HG03280 (cell line): ENCODE data around the gene PLCB4.
"Not testable (repeated sequence)": the region's sequence is repeated elsewhere in the genome, so short reads cannot be mapped to it uniquely, and the experiment has no call there.

ENCODE experiments used
- ATAC-seq: cut with Tn5 transposase; IDR thresholded peaks from one replicate; pipeline ENCODE4 v1.9.1; 2021; ENCODE audit warnings: mild to moderate bottlenecking, moderate library complexity; ENCODE audit not compliant: unreplicated experiment

The PLCB4 gene

DNA sequence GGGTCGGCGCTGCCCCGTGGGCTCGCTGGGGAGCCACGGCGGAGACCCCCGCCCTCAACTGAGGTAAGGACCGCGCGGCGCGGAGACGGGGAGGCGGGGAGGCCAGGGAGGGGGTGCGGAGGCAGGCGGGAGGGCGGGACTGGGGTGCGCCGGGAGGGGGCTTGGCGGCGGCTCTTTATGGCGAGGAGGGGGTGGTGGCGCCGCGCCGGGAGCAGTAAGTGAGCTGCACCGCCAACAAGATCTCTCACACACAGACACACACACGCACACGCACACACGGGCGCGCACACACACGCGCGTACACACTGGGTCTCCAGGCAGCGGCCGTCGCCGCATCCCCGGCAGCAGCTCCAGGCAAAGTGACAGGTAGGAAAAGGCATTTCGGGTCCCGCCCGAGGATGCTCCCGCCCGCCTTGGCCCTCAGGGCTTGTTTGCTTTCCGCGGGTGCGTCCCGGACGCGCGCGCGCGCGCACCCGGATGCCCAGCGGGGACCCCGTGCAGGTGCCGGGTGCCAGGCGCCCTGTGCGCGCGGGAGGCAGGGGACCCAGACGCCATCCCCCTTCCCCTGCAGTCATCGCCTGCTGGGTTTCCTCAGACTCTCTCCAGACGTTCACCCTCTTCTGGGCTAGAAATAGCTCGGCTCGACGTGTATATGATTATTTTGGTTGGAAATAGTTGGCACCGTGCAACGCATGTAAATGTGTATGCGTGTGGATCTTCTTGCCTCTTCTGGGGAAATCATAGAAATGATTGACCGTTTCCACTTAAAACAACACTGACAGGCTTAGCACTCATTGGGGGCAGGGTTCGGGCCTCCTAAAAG, at the start of gene PLCB4:
PLCB4 (plus strand) TSS at position 247 of the 823 bp plus-strand sequence. CDS start 238,728 bp downstream, outside the sequence.
- ATAC-seq, result no peak

DNA sequence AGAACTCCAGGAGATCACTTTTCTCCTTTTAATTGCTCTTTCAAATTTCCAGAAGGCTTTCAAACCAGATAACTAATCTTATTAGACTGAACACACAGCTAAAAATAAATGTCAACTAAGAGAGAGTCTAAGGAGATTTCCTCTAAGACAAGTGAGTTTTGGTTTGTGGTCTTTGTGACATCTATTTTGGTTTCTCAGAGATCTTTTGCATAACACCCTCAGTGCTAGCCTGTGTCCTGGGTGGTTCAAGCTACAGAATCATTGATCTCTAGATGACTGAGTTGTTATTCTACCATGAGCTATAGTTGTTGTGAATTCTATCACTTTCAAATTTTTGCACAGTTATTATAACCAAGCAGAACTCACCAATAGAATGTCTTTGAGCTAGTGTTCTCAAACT, 49.1 kb upstream of the PLCB4 start:
- no peak for ATAC-seq

DNA sequence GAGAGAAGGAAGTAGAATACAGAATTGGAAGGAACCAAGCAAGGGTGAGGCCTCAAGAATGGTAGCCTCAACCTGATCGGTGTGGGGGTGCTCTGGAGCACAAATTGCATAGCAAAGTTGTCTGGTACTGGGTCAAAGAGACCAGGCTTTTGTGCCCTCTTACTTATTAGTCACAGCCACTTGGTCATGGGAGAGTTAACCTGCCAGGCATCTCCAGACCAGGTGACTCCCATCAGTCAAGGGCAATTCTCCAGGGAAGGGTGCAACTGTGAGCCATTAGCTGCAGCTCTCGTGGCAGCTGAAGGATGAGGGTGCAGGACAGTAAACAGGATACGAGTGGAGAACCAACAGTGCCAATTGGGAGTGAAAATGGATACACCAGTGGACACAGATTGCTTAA, 47.7 kb upstream of the PLCB4 start:
- ATAC-seq, result no peak

DNA sequence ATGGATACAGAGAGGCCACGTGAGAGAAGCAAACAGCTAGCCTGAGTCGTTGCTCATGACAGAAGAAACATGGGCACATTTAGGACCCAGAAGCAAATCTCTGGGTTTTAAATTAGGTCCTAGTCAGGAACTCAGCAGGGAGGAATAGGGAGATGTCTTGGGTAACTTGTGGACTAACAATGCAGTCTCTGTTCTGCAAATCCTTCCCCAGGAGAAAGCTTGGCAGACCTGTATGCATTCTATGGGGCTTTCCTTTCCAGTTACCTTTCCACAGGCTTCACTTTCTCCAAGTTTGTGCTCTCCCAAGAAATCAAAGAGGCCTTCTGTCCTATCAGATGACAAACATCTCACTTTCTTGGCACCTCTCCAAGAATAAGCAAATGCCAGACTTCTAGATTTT, 47.2 kb upstream of the PLCB4 start:
- ATAC-seq, result no peak

DNA sequence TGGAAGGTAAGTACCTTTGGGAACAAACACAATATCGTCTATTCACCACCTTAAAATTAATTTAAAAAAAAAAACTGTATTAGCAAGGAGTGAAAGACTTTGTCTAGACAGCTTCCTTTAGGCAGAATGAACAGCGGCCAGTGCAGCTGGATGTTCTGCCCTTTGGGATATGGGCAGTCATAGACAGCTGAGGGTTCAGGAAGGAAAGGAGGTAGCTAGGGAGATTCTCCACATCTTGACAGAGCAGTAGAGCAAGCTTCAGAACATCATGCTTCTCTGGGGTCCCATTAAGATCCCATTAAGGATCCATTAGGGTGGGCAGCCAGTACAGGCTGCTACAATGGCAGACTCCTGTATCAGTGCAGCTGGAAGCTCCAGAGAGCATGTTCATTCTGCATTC, 46.5 kb upstream of the PLCB4 start:
- ATAC-seq, result no peak

DNA sequence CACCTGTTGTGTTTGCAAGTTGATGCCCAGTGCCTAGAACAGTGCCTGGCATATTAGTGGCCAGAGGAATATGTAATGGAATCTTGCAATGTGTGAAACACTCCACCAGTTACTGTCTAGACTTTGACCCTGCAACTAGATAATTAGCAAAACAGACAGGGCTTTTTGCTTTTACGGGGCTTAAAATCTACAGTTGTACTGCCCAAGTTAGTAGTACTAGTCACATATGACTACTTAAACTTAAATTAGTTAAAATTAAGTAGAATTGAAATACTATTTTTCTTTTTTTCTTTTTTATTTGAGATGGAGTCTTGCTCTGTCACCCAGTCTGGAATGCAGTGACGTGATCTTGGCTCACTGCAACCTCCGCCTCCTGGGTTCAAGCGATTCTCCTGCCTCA, 44.3 kb upstream of the PLCB4 start:
- no peak for ATAC-seq

DNA sequence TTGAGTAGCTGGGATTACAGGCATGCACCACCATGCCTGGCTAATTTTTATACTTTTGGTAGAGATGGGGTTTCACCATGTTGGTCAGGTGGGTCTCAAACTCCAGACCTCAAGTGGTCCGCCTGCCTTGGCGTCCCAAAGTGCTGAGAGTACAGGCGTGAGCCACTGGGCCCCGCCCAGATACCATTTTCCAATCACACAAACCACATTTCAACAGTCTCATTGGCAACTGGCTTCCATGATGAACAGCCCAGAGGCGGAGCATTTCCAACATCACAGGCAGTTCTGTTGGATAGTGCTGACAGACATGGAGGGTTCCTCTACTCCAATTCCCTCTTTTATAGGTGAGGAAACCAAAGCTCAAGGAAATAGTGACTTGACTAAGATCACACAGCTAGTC, 43.9 kb upstream of the PLCB4 start:
- ATAC-seq, result no peak

DNA sequence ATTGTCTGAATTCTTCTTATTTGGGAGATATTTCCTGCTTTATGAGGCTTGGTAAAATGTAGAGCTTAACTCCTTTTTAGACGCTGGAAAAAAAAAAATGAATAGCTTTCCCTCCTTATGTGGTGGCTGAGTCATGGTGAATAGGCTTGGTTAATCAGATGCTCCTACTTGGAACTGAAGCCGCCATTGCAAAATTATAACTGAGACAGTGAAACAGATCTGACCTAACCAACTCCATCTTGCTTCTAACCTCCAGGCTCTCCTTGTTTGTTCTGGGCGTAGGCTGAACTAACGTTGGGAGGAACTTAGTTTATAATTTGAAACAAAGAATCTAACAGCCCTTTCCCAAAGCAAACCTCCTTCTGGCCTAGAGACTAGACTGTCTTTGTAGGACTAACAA, 43.2 kb upstream of the PLCB4 start:
- no peak for ATAC-seq

DNA sequence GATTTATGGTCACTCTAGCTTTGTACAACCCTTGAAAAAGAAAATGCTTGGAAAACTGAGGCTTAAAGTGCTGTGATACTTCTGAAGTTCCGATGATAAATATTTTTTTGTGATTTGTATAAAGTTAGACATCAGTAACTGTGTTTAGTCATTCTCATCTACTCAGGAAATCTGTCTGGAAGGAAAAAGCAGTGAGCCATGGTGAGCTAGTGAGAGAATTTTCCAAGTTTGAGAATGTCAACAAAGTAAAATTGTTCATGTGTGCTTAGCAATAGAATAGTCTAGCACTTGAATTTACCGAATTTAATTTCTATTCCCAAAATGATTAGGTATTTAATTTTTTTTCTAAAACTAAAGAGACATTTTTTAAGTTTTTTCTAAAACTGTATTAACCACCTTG, 41.3 kb upstream of the PLCB4 start:
- ATAC-seq, result no peak

DNA sequence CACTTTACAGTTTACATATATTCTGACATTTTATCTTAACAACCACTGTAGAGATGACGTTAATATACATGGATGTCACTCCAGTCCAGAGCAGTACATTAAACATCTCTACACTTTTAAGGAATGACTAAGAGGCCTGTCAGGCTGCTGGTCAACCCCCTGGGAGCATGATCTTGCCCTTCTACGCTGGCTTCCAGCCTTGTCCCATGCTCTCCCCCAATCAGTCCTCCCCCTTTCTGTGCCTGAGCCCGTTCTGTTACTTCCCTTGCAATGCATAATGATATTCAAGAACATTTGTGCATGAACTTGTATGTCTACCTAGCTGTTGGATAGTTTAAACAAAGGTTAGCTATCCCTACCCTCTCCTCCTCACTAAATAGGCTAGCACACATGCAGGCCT, 40.5 kb upstream of the PLCB4 start:
- no peak for ATAC-seq

DNA sequence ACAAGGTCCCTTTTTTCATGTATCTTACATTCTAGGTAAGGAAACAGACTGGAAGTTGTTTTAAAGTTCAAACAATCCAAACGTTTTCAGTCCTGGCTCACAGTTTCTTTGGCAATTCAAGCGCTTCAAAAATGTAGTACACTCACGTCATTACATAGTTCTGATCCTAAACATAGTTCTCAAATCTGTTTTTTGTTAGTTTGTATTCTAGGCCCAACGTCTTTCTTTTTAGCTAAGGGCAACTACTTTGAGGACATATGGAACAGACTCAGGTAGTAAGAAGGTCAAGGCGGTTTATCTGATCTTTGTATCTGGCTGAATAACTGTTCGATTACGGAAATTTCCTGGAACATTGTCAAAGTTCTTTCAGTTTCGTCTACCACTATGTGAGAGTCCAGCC, 36.9 kb upstream of the PLCB4 start:
- no peak for ATAC-seq

DNA sequence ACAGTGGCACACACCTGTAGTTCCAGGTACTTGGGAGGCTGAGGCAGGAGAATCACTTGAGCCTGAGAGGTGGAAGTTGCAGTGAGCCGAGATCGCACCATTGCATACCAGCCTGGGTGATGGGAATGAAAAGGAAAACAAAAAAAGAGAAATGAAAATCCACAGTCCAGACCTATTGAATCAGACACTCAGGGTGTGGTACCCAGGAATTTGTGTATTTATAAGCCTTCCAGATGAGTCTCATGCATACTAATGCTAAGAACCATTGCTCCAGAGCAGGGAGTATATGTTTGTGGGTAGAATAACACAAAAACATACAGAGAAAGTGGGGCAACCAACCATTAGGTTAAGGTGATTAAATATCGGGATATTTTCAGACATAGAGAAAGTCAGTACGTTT, 36.1 kb upstream of the PLCB4 start:
- ATAC-seq, result no peak

DNA sequence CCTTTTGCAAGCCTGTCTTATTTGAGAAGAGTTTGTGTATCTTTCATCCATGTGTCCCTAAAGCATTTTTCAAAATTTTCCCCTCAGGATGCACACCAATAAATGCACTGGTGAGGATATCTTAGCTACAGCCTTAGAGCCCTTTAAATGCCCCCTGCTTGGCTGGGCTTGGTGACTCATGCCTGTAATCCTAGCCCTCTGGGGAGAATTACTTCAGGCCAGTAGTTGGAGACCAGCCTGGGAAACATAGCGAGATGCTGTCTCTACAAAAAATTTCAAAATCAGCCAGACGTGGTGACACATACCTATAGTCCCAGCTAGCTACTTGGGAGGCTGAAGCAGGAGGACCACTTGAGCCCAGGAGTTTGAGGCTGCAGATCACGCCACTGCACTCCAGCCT, 33.8 kb upstream of the PLCB4 start:
- no peak for ATAC-seq

DNA sequence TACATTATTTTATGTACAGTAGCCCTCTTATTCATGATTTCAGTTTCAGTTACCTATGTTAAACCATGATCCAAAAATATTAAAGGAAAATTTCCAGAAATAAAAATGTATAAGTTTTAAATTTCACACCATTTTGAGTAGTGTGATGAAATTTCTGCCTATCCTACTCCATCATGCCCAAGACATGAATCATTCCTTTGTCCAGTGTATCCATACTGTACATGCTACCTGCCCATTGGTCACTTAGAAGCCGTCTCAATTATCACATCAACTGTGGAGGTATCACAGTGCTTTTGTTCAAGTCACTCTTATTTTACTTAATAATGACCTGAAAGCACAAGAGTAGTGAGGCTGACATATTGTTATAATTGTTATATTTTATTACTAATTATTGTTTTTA, 32.3 kb upstream of the PLCB4 start:
- ATAC-seq, result no peak

DNA sequence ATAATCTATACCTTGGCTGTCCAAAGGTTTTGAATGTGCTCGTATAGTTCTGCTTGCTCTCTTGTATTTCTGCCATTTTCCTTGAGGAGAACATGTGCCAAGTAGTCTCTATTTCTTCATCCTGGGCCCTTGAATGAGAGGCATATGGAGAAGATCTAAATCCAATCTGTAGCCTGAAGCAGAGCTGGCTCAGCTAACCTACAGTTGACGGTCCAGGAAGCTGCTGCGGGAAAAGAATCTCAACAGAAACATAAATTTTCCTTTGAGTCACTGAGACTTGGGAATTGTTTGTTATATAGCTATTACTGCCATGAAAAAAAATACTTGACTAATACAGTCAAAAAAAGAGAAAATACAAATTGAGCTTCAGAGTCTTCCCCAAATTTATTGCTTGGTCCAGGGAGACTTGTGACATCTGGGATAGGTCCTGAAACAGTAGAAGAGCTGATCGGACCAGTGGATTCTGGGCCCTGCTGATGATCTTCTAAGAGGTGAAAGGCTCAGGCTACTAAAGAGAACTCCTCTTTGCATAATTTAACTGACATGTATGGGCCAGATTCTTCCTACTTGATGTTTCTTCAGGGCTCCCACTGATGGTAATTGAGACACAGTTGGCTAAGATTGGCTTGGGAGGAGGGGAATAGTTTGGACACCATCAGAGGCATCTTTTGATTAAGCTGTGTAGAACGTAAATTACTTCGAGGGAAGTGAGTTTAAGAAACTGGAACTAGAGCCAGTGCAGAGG, 29.9 kb upstream of the PLCB4 start:
- ATAC-seq, result no peak

DNA sequence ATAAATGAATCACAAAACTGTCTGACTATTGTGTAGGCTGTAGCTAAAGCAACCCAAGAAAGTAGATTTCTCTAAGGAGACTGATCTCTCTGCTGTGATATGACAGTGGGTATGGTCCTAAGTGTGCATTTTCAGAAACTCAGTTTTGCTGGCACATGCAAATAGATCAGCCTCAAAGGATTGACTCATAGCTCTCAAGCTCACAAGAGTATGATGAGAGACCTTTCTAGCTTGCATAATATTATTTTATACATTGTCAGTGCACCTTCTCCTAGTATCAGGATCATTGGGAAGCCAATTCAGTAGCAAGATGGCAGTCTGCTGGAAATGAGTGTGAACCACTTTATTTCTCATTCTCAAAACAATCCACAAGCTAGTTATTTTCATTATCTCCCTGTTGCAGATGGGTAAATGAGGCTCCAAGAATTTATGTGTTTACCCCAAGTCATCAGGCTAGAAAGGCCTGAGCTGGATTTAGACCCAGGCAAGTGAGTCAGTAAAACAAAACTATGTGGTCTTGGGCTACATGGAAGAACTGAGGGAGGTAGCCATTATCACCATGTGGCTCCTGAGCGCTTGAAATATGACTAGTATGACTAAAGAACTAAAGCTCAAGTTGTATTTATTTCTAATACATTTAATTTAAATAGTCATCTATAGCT, 27.9 kb upstream of the PLCB4 start:
- ATAC-seq, result no peak

DNA sequence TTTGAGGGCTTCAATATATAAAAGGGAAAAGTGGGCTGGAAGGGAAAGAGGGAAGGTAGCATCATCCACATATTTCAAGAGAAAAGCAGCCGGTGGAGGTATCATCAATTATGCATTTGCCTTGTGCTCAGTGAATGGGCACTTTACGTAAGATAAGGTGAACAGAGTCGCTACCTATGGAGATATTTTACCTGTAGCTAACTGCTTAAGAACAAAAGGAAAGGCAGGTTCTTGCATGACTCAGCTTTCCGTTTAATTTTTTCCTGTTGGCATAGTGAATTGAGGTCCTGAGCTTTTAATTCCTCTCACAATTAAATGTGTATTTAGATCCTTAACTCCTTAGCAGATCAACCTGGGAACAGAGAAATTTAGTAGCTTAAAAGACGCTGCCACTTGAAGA, 25.5 kb upstream of the PLCB4 start:
- no peak for ATAC-seq

DNA sequence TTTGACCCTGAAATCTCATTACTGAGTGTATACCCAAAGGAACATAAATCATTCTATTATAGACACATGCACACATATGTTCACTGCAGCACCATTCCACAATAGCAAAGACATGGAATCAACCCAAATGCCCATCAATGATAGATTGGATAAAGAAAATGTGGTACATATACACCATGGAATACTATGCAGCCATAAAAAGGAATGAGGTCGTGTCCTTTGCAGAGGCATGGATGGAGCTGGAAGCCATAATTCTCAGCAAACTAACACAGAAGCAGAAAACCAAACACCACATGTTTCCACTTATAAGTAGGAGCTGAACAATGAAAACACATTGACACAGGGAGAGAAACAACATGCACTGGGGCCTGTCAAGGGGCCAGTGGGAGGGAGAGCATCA, 21.0 kb upstream of the PLCB4 start:
- ATAC-seq, result not testable (repeated sequence)

DNA sequence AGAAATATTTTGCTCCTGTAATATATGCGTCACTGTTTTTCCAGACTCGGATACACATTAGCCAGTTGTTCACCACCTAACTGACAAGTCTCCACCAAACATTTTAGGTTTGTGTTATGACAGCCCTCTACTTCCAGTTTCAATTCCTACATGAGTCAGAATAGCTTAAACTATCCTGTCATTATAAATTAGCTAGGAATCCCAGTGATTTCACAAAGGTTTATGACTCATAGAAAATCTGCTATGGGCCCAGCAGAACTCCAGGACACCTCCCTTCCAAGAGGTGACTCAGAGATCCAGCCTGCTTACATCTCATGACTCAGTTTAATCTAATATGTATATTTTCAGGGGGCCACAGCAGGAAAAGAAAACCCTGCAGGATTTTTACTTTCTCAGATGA, 17.4 kb upstream of the PLCB4 start:
- ATAC-seq, result no peak

DNA sequence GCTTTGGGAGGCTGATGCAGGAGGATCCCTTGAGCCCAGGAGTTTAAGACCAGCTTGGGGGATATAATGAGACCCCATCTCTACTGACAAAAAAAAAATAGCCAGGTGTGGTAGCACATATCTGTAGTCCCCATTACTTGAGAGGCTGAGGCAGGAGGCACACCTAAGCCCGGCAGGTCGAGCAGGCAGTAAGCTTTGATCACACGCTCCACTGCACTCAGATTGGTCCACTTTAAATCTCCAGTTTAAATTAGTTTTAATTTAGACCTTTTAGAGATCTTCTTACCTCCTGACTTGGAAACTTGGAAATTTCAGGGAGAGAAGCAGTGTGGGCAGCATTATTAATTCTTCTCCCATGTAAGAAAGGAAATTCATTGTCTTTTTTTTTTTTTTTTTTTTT, 16.8 kb upstream of the PLCB4 start:
- no peak for ATAC-seq

DNA sequence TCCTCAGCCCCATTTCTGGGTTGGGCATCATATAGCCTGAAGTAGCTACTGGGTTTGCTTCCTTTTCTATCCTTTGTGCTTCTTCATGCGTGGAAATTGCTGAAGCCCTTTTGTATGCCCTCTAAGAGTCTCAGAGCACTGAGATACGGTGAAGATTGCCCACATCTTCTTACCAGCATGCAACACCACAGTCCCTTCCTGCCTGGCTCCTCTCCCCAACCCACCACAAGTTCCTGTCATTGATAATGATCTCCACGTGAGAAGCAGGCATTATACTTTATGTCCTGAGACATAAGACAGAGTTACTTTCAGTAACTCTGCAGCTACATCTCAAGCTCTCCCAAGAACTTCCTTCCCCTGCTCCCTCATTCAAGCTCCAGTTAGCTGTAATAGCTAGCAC, 15.8 kb upstream of the PLCB4 start:
- no peak for ATAC-seq

DNA sequence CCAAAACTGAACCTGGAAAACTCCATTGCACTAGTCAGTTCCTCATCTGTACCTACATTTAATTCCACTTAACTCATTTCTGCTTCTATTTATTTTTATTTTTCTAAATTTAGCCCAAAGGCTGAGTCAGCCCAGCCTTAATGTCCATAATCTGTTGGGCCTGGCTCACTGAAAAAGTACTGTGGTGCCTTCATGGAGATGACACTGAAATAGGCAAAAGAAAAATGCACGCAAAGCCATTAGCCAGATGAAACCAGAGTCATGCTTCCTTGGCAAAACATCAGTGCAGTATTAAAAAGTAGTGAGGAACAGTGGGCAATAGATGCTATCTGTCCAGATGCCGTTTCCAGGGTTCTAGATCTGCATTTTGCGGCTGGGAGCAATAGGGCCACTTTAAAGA, 14.7 kb upstream of the PLCB4 start:
- ATAC-seq, result no peak
